Stimulated activated CD8-positive, alpha-beta memory T cell treated with anti-CD3 and anti-CD28 coated beads, Interleukin-2, amount 100 ng/mL, for 1 hour (primary cell): ENCODE results near the gene NAGPA.

Source experiments
- DNase-seq, 2 donors: peaks; one replicate each; pipeline ENCODE4 v3.0.0-alpha.2; 2020; ENCODE audit warnings: low read depth in 2 of 2

The NAGPA gene

GRCh38 chr16:5027575-5028235 is 6.0 kb downstream of the NAGPA start:
- DNase-seq: no peak

DNA sequence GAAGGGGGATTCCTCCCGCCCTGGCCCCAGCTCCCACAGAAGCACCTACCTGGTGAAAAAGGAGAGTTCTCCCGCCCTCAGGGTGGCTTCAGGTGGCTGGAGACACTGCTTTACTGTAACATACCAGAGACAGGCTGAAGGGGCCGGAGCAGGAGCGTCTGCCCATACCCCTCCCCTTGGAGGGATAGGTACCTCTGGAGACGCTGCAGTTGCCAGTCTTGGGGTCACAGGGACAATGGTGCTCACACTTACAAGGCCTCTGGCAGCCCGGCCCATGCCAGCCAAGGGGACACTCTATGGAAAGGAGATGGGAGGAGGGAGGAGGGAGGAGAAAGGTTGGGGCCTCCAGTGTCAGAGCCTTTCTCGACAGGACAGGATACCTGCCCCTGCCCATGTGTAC is 6.6 kb downstream of the NAGPA start:
- DNase-seq: no peak

- no peak for DNase-seq
Observed at GRCh38 chr16:5026664-5027063, 7.1 kb downstream of the NAGPA start.

GRCh38 chr16:5025171-5025632 is 8.5 kb downstream of the NAGPA start:
- no peak for DNase-seq

DNA sequence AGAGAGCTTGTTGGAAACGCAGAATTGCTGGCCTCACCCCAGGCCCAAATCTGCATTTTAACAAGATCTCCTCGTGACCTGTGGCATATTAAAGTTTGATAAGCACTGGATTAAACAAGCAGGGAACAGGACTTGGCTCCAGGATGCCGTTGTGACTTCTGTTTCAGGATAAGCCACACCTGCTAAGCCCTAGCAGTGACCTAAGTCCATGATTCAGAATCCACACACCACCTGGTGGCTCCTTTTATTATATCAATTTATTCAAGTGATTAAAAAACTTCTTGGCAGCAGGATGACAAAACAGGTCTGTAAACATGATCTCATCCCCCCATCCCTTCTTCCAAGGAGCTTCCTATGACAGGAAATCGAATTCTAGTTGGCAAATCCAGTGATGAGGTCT is 9.1 kb downstream of the NAGPA start:
- DNase-seq: no peak

GRCh38 chr16:5022521-5022920 is 11.2 kb downstream of the NAGPA start:
- no peak for DNase-seq

- no peak for DNase-seq
Observed at GRCh38 chr16:5020551-5020950, 13.2 kb downstream of the NAGPA start.

DNA sequence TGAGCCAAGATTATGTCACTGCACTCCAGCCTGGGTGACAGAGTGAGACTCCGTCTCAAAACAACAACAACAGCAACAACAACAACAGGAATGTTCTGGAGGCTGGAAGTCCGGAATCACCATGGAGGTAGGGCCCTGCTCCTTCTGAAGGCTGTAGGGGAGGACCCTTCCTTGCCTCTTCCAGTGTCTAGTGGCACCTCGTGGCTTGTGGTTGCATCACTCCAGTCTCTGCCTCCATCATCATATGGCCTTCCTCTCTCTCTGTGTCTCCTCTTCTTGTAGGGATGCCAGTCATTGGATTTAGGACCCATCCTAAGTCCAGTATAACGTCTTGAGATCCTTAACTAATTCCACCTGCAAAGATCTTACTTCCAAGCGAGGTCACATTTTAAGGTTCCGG is 14.0 kb downstream of the NAGPA start:
- no peak for DNase-seq

GRCh38 chr16:5018793-5019192 is 14.9 kb downstream of the NAGPA start:
- DNase-seq: no peak

DNA sequence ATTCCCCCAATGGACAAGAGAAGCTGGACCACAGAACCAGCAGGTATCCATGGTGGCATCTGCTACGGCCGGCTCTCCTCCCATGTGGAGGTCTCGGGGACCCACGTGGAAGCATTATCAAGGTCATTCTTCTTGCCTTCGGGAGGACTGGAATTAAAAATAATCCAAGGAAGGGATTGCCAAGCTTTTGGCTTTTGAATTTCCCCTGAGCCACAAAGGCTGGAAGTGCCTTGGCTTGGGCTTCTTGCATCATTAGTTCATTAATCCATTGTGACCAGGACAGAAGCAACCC is 16.1 kb downstream of the NAGPA start:
- no peak for DNase-seq

DNA sequence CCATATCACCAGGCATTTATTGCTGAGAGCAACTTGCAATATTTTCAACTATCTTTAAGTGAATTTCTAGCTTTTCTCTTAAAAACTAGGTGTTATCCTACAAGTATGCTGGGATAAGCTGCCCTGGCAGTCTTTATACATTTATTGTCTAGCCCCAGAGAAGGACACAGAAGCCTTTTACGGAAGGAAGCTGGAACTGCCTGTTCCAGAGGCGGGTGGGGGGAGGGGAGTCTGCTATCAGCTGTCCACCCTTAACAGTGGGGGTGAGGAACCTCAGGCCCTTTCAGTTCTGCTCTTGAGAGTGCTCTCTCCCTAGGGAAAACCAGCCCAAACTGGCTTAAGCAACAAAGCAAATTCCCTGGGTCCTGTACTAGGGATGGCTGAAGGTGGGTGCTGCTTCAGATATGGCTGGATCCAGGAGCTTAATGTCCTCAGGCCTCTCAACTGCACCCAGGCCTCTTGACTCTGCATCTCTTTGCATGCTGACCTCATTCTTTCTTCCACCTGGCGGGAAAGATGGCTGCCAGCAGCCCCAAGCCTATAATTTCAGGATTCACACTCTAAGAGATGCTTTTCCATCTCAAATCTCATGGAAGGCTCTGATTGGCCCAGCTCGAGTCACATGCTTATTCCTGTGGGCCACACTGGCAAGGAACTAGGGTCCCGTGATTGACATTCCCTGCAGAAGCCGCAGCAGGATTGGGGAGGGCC is 16.6 kb downstream of the NAGPA start:
- no peak for DNase-seq

- no peak for DNase-seq
Observed at GRCh38 chr16:5015887-5016286, 17.8 kb downstream of the NAGPA start.

DNA sequence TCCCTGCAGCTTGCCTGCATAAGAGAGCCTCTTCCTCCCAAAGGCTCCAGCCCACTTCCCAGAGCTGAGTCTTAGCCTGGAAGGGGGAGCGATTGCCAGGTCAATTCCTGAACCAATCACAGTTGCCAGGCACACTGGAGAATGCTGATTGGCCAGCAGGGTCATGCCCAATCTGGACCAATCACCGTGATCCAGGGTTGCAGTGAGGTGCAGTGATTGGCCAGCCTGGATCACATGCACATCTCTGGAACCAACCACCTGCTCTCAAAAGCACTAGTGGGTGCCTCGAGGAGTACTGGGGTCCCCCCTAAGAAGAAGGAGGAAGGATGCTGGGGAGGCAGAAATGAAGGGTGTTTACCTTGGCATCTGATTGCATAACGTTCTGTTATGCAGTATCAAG is 18.4 kb downstream of the NAGPA start:
- no peak for DNase-seq

GRCh38 chr16:5012887-5013286 is 20.8 kb downstream of the NAGPA start:
- no peak for DNase-seq

DNA sequence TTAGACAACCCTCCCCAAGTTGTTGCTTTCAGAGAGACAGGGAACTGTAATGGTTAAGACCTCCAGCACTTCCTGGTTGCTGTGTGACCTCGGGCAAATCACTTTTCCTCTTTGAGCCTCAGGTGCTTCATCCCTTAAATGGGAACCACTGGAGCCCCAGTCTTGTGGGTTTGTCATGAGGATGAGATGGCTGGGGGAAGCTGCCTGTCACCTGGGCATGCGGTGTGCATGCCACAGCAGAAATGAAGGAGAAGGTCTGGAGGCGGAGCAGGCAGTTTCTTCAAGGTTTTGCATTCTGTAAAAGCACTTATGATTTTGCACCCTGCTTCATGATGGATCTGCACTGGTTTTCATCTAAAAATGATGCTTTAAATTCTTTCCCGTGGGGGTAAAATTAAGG is 22.1 kb downstream of the NAGPA start:
- no peak for DNase-seq

GRCh38 chr16:5010576-5011329 is 23.0 kb downstream of the NAGPA start:
- no peak for DNase-seq

GRCh38 chr16:5008311-5008731 is 25.4 kb downstream of the NAGPA start:
- no peak for DNase-seq

DNA sequence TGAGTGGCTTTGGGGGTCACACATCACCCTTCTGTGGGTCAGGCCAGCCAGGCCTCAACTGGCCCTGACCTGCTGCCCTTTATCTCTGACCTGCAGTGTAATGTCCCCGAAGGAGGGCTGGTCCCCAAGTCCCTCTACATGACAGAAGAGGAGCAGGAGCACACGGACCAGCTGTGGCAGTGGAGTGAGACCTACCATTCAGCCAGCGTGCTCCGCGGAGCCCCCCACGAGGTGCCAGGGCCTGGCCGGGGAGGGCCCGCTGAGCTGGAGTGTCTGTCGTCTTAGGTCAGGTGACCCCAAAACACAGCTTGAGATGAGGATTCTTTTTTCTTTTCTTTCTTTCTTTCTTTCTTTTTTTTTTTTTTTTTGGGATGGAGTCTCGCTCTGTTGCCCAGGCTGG is 26.5 kb downstream of the NAGPA start:
- DNase-seq: no peak

DNA sequence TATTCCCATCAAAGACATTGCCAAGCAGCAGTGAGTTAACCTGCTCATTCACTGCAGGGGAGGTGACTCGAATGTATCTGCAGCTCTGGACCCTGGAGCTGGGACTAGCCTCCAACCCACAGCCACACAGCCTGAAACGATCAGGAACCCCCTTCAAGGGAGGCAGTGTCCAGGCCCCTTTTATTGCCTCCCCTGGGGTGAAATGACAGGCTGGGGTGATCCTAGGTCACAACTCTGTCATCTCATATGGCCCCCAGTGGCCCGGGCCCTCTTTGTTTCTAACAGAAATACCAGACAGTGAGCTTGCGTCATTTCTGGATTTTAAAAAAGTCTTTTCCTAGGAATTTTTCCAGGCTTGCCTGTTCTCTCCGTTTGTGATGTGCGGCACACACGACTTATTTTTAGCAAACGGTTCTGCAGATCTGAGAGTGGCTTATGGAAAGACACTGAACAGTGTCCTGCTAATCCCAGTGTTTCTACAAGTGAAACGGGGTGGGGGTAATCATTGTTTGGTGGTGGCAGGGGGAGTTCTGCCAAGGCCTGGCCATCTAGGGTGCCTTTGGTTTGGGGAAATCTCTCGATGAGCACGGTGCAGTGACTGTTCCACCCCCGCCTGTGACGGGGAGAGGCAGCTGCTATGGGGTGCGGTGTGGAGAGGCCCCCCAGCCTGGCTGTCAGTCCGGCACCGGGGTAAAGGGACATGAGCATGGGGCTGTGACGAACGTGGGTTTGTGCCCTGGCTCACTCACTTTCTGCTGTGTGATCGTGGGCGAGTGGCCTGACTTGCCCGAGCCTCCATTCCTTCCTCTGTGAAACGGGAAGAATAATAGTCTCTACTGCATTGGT is 27.2 kb downstream of the NAGPA start:
- no peak for DNase-seq

GRCh38 chr16:5005916-5006315 is 27.8 kb downstream of the NAGPA start:
- DNase-seq: no peak

DNA sequence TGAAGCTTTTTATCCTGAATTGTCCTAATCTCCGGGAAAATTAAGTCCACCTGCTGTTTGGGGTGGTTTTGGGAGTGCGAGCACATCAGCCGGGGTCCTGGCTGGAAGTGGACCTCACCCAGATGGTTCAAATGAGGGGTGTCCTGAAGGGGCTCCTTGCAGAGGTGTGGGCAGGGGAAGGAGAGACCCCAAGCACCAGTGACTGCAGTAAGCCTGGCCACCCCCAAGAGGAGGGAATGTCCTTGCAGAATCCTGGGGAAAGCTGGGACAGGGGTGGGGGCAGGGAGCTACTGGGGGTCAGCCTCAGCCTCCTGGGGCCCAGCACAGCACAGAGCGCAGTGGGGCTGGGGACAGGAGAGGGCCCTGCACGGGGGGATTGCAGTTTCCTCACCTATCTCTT is 29.4 kb downstream of the NAGPA start:
- DNase-seq: no peak

DNA sequence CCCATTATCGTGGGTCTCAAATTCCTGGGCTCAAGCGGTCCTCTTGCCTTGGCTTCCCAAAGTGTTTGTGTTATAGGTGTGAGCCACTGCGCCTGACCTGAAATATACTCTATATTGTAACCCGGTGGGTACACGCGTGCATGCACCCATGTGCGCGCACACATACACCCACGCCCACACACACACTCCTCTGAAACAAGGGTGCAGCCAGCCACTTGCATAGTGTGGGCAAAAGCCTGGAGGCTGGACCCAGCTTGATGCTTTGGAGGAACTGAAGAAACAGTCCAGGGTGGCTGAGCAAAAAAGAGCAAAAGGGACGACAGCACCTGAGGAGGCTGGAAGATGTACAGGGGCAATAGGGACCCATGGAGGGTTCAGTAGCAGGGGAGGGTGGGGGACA is 29.9 kb downstream of the NAGPA start:
- no peak for DNase-seq
